HepG2 (cell line): Measurements from ENCODE around the gene ZMPSTE24. TPM values are rescaled to one million over a fixed set of nuclear protein-coding genes. Genes with fewer than 3 reads are reported as not detected.

Experiments used
- DNMT1 ChIP-seq: sonication (generic); formaldehyde crosslinking; IDR thresholded peaks from 2 replicates; pipeline ENCODE4 v1.5.1; 2020; ENCODE audit warnings: mild to moderate bottlenecking, missing genetic modification reagents
- ELF4 ChIP-seq: sonication (generic); formaldehyde crosslinking; IDR thresholded peaks from 2 replicates; pipeline ENCODE4 v1.5.0; 2020; ENCODE audit warnings: missing genetic modification reagents, mild to moderate bottlenecking, moderate library complexity, borderline replicate concordance
- ETS1 ChIP-seq: sonication (generic); formaldehyde crosslinking; IDR thresholded peaks from 2 replicates; pipeline ENCODE4 v1.4.0; 2020; ENCODE audit warnings: missing genetic modification reagents
- HHEX ChIP-seq: IDR thresholded peaks from 2 replicates; pipeline ENCODE4 v1.6.1; 2016; ENCODE audit warnings: control low read depth
- HMGXB3 ChIP-seq: sonication (generic); formaldehyde crosslinking; IDR thresholded peaks from 2 replicates; pipeline ENCODE4 v1.4.0; 2020; ENCODE audit warnings: missing genetic modification reagents, borderline replicate concordance
- IRF9 ChIP-seq: sonication (generic); formaldehyde crosslinking; IDR thresholded peaks from 2 replicates; pipeline ENCODE4 v1.8.0; 2022; ENCODE audit warnings: missing genetic modification reagents, mild to moderate bottlenecking, borderline replicate concordance
- KDM5B ChIP-seq: sonication (generic); formaldehyde crosslinking; IDR thresholded peaks from 2 replicates; pipeline ENCODE4 v1.4.0; 2020; ENCODE audit warnings: missing genetic modification reagents, mild to moderate bottlenecking, borderline replicate concordance
- MIXL1 ChIP-seq: IDR thresholded peaks from 2 replicates; pipeline ENCODE4 v1.6.1; 2016
- SMAD3 ChIP-seq: sonication (generic); formaldehyde crosslinking; IDR thresholded peaks from 2 replicates; pipeline ENCODE4 v1.4.0; 2020; ENCODE audit warnings: missing genetic modification reagents
- SMARCC2 ChIP-seq: fragments of 450-650 bp; IDR thresholded peaks from 2 replicates; pipeline ENCODE4 v1.6.1; 2017; ENCODE audit warnings: antibody characterized with exemption, mild to moderate bottlenecking
- SP5 ChIP-seq: IDR thresholded peaks from 2 replicates; pipeline ENCODE4 v1.6.1; 2016; ENCODE audit warnings: low read depth, borderline replicate concordance
- U2AF2 ChIP-seq: fragments of 200-400 bp; formaldehyde crosslinking; IDR thresholded peaks from 2 replicates; pipeline ENCODE4 v1.6.1; 2017; ENCODE audit warnings: low read depth, mild to moderate bottlenecking, low read length
- XRCC5 ChIP-seq: fragments of 200-400 bp; formaldehyde crosslinking; optimal IDR thresholded peaks from 2 replicates; pipeline ENCODE3; 2017; ENCODE audit warnings: mild to moderate bottlenecking, low read length
- ZC3H13 ChIP-seq: sonication (generic); formaldehyde crosslinking; IDR thresholded peaks from 2 replicates; pipeline ENCODE4 v1.8.1; 2023; ENCODE audit warnings: mild to moderate bottlenecking, missing genetic modification reagents, moderate library complexity
- ZFP1 ChIP-seq: IDR thresholded peaks from 2 replicates; pipeline ENCODE4 v1.6.1; 2016
- ZNF33A ChIP-seq: sonication (generic); formaldehyde crosslinking; IDR thresholded peaks from 2 replicates; pipeline ENCODE4 v1.5.1; 2020; ENCODE audit warnings: missing genetic modification reagents, mild to moderate bottlenecking, moderate library complexity, borderline replicate concordance
- ZNF460 ChIP-seq: sonication (generic); formaldehyde crosslinking; IDR thresholded peaks from 2 replicates; pipeline ENCODE4 v1.5.1; 2020; ENCODE audit warnings: missing genetic modification reagents, mild to moderate bottlenecking, borderline replicate concordance
- ZNF629 ChIP-seq: sonication (generic); formaldehyde crosslinking; conservative IDR thresholded peaks from 2 replicates; pipeline ENCODE4 v1.5.0; 2020; ENCODE audit warnings: missing genetic modification reagents
- ZNF850 ChIP-seq: sonication (generic); formaldehyde crosslinking; conservative IDR thresholded peaks from 2 replicates; pipeline ENCODE4 v1.9.0; 2021; ENCODE audit warnings: mild to moderate bottlenecking, missing genetic modification reagents
- polyA plus RNA-seq, 8 experiments: library from polyadenylated mRNA; depleted of rRNA in 3 of 8; stranded (reverse) in 7 of 8; unstranded in 1 of 8; fragments of >200 nt; fragmentation: Illumina TruSeq in 4 of 8; extraction: Trizol in 4 of 8; gene quantifications; 2 replicates each; pipeline versions ENCODE4 v1.2.1 to v1.2.3, GENCODE V29; 2011 to 2016; ENCODE audit warnings: low read depth in 4 of 8, missing spikeins in 1 of 8, mixed read lengths in 1 of 8; ENCODE audit not compliant: insufficient read depth in 1 of 8
- total RNA-seq, 5 experiments: library from RNA; depleted of rRNA; stranded (reverse); fragments of >200 nt; fragmentation: Illumina TruSeq; extraction: Trizol; gene quantifications; 2 replicates each; pipeline ENCODE4 v1.2.3, GENCODE V29; 2016; ENCODE audit warnings: low read depth in 1 of 5

The ZMPSTE24 gene
- total and polyA plus RNA-seq, 2 of the 13 experiments (the other 11 are each of a cell fraction or from before 2014, with no cell fraction given): 13.6 to 60.2 TPM

- peak; percentile 67; the same call in 1 of the 2 replicates for TF ChIP-seq IRF9
- peak; percentile 42; the same call in 1 of the 2 replicates for TF ChIP-seq ZNF460 (CRISPR knock-in tag)
- TF ChIP-seq SMARCC2: no peak
- TF ChIP-seq ZNF850 (CRISPR knock-in tag): 0 out of 2 replicates have a peak, but pooled peaks have one; percentile 85
- peak; percentile 96 for TF ChIP-seq XRCC5
- no peak for TF ChIP-seq U2AF2
- peak; percentile 89; the same call in 1 of the 2 replicates for TF ChIP-seq ELF4 (CRISPR knock-in tag)
- peak; percentile 86 for TF ChIP-seq KDM5B
- peak; percentile 90; the same call in 1 of the 2 replicates for TF ChIP-seq ZFP1 (CRISPR knock-in tag)
- TF ChIP-seq MIXL1: peak; percentile 40; the same call in 1 of the 2 replicates
- TF ChIP-seq DNMT1: peak; percentile 89; the same call in 1 of the 2 replicates
- peak; percentile 86 for TF ChIP-seq HMGXB3 (CRISPR knock-in tag)
- TF ChIP-seq ZC3H13 (CRISPR knock-in tag): peak; percentile 72; the same call in 1 of the 2 replicates
- peak; percentile 87; the same call in 1 of the 2 replicates for TF ChIP-seq SP5 (CRISPR knock-in tag)
- peak; percentile 78; the same call in 1 of the 2 replicates for TF ChIP-seq ZNF33A (CRISPR knock-in tag)
- TF ChIP-seq HHEX (CRISPR knock-in tag): peak; percentile 75
- no peak for TF ChIP-seq ZNF629
- no peak for TF ChIP-seq ETS1 (CRISPR knock-in tag)
- TF ChIP-seq SMAD3 (CRISPR knock-in tag): peak; percentile 20; the same call in 1 of the 2 replicates
Observed at GRCh38 chr1:40257688-40258444, at the start of gene ZMPSTE24 (continued).
